ENCODE measurements around the gene PRSS53. TPM values are rescaled to one million over a fixed set of nuclear protein-coding genes. Genes with fewer than 3 reads are reported as not detected.

Gene PRSS53
- total RNA-seq, 1 experiment from 2014 or later: 2.8 TPM

DNA sequence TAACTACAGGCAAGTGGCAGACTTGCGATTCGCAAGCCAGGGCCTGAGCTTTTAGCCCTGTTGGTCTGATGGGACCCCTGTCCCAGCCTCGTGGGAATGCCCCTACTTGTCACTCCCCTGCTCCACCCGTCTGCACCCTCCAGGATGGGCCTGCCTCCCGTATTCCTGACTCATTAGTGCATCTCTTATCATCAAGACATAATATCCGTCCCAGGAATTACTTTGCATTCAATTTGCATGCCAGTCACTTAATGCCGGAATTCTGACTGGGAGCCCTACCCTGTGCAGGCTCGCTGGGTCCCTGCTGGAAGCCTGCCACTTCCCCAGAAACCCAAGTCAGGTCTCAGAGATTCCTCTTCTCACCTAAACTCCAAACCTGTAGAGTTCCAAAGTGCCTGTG, 3.3 kb downstream of the PRSS53 start:
- Histone ChIP-seq H2BK12ac (ENCODE audit: insufficient read length, low read depth, low read length) (no peak overlapping the region), H2BK5ac (ENCODE audit: insufficient read length, low read length) (no peak overlapping the region), H3K27me3 (ENCODE audit: insufficient read depth, low read length) (no peaks in the 10 kb centered on the region), H3K4ac (ENCODE audit: low read depth, low read length) (no peak overlapping the region), H3K79me2 (ENCODE audit: insufficient read depth, low read length) (no peaks in the 10 kb centered on the region), H2BK120ac (ENCODE audit: low read depth, low read length, poor library complexity, severe bottlenecking) (no peak overlapping the region), H3K23me2 (ENCODE audit: insufficient read length, low read depth, low read length, poor library complexity, severe bottlenecking) (no peaks in the 10 kb centered on the region), H3T11ph (ENCODE audit: low read length) (no peak overlapping the region), H4K5ac (ENCODE audit: insufficient read length, low read depth, low read length) (no peak overlapping the region), H2BK15ac (ENCODE audit: low read depth, low read length) (no peak overlapping the region), H4K8ac (replicated peaks; ENCODE audit: insufficient read length, low read depth, low read length) (no peak overlapping the region), H3K9me3 (ENCODE audit: control insufficient read depth, low read depth, low read length) (no peaks in the 10 kb centered on the region), H3K79me1 (ENCODE audit: insufficient read depth, low read depth, low read length, poor library complexity, severe bottlenecking) (no peaks in the 10 kb centered on the region), H3K4me1 (ENCODE audit: insufficient read depth, low read length) (no peaks in the 10 kb centered on the region), H3K14ac (ENCODE audit: insufficient read depth, low read length) (no peak overlapping the region), H2AFZ (ENCODE audit: low read length) (no peak overlapping the region), H3K9ac (ENCODE audit: extremely low read depth, insufficient read length, low read length) (no peak overlapping the region), H4K91ac (ENCODE audit: insufficient read length, low read depth, low read length) (no peak overlapping the region), H2AK5ac (ENCODE audit: insufficient read length, low read length) (no peak overlapping the region), H3K56ac (ENCODE audit: insufficient read length, low read depth, low read length) (no peak overlapping the region), H2BK20ac (ENCODE audit: low read depth, low read length, poor library complexity, severe bottlenecking) (no peak overlapping the region), H3K18ac (ENCODE audit: insufficient read length, low read depth, low read length) (no peak overlapping the region), H3K4me2 (ENCODE audit: insufficient read depth, insufficient read length, low read length) (no peak overlapping the region), H3K23ac (ENCODE audit: insufficient read length, low read depth, low read length) (no peak overlapping the region), H4K20me1 (ENCODE audit: control insufficient read depth, insufficient read depth, insufficient read length) (no peaks in the 10 kb centered on the region), H3K27ac (ENCODE audit: insufficient read length, low read depth, low read length) (no peak overlapping the region)
- TF ChIP-seq, protein P1, sequence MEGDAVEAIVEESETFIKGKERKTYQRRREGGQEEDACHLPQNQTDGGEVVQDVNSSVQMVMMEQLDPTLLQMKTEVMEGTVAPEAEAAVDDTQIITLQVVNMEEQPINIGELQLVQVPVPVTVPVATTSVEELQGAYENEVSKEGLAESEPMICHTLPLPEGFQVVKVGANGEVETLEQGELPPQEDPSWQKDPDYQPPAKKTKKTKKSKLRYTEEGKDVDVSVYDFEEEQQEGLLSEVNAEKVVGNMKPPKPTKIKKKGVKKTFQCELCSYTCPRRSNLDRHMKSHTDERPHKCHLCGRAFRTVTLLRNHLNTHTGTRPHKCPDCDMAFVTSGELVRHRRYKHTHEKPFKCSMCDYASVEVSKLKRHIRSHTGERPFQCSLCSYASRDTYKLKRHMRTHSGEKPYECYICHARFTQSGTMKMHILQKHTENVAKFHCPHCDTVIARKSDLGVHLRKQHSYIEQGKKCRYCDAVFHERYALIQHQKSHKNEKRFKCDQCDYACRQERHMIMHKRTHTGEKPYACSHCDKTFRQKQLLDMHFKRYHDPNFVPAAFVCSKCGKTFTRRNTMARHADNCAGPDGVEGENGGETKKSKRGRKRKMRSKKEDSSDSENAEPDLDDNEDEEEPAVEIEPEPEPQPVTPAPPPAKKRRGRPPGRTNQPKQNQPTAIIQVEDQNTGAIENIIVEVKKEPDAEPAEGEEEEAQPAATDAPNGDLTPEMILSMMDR (conservative IDR thresholded peaks at IDR 0.05): no peak
- peak; percentile 13 for DNase-seq
- H3K27me3 Mint-ChIP-seq (ENCODE audit: low read depth): no peaks in the 10 kb centered on the region
- H3K4me1 Mint-ChIP-seq: peaks cover 0 to 3% of the 10 kb centered on the region in 2 experiments; a peak in 1 of 4 replicates
- H3K4me3 Mint-ChIP-seq: no peak overlapping the region
- WGBS (ENCODE audit: extremely low coverage, insufficient read length, low lambda C conversion rate): no CpG with 5 or more reads among the region's 8 CpGs
- H3K27ac Mint-ChIP-seq: peak overlapping the region in 2 of 3 experiments; percentile 66 to 96; a peak in 4 of 7 replicates
- peaks cover 6 to 28% (median 26%) of the 10 kb centered on the region in 3 experiments; a peak in 6 of 7 replicates for H3K36me3 Mint-ChIP-seq (ENCODE audit: insufficient read depth in 1 of 3, low read depth in 3 of 3)
- H3K9me3 Mint-ChIP-seq: no peaks in the 10 kb centered on the region

All from H9 (cell line).